Loucy (cell line): ENCODE data around the gene CORO2A.

ENCODE experiments used
- H2AFZ ChIP-seq: fragments of 200-600 bp; sonication (generic); 2 replicates; pipeline ENCODE4 v1.6.0; 2016; ENCODE audit warnings: antibody characterized with exemption, mild to moderate bottlenecking, low read length, moderate library complexity
- H3F3A ChIP-seq: fragments of 200-600 bp; 2 replicates; pipeline ENCODE4 v1.6.0; 2016; ENCODE audit warnings: antibody characterized with exemption, low read depth, mild to moderate bottlenecking
- H3K27me3 ChIP-seq: fragments of 200-600 bp; sonication (generic); 2 replicates; pipeline ENCODE4 v1.6.1; 2014; ENCODE audit warnings: low read length, mild to moderate bottlenecking; ENCODE audit not compliant: insufficient read depth, poor library complexity, severe bottlenecking
- H3K36me3 ChIP-seq: fragments of 200-600 bp; sonication (generic); 2 replicates; pipeline ENCODE4 v1.6.1; 2016; ENCODE audit warnings: low read length; ENCODE audit not compliant: insufficient read depth
- H3K4me1 ChIP-seq: fragments of 200-600 bp; sonication (generic); 2 replicates; pipeline ENCODE4 v1.5.1; 2014; ENCODE audit warnings: low read length, mild to moderate bottlenecking; ENCODE audit not compliant: insufficient read depth, poor library complexity, severe bottlenecking
- H3K4me2 ChIP-seq: fragments of 200-600 bp; sonication (generic); 2 replicates; pipeline ENCODE4 v1.6.0; 2014; ENCODE audit warnings: antibody characterized with exemption, low read length, low read depth, mild to moderate bottlenecking; ENCODE audit not compliant: poor library complexity, severe bottlenecking
- H3K4me3 ChIP-seq: fragments of 200-600 bp; sonication (generic); 2 replicates; pipeline ENCODE4 v1.5.1; 2014; ENCODE audit warnings: low read length, mild to moderate bottlenecking, mixed read lengths; ENCODE audit not compliant: poor library complexity, severe bottlenecking
- H3K79me2 ChIP-seq: fragments of 200-600 bp; sonication (generic); 2 replicates; pipeline ENCODE4 v1.6.1; 2014; ENCODE audit warnings: low read length; ENCODE audit not compliant: insufficient read depth
- H3K9ac ChIP-seq: fragments of 200-600 bp; sonication (generic); 2 replicates; pipeline ENCODE4 v1.6.0; 2014; ENCODE audit warnings: mild to moderate bottlenecking, low read depth, low read length, moderate library complexity; ENCODE audit not compliant: poor library complexity, severe bottlenecking
- H3K9me2 ChIP-seq: fragments of 200-600 bp; sonication (generic); replicated peaks from 2 replicates; pipeline ENCODE4 v1.6.1; 2016; ENCODE audit warnings: low read depth, low read length, mixed read lengths
- H3K9me3 ChIP-seq: fragments of 200-600 bp; sonication (generic); 2 replicates; pipeline ENCODE4 v1.6.1; 2014; ENCODE audit warnings: mild to moderate bottlenecking, antibody characterized with exemption, low read length, low read depth; ENCODE audit not compliant: insufficient read depth
- H4K20me1 ChIP-seq: fragments of 200-600 bp; sonication (generic); 2 replicates; pipeline ENCODE4 v1.6.0; 2014; ENCODE audit warnings: antibody characterized with exemption, low read length, mild to moderate bottlenecking; ENCODE audit not compliant: insufficient read depth, poor library complexity, severe bottlenecking
- CTCF ChIP-seq: fragments of 200-600 bp; sonication (generic); conservative IDR thresholded peaks from 2 replicates; pipeline ENCODE4 v1.5.1; 2014; ENCODE audit warnings: mild to moderate bottlenecking, antibody characterized with exemption, low read length
- EZH2phosphoT487 ChIP-seq: fragments of 200-600 bp; IDR thresholded peaks from 2 replicates; pipeline ENCODE4 v1.6.1; 2018; ENCODE audit warnings: antibody characterized with exemption, mild to moderate bottlenecking, moderate library complexity, borderline replicate concordance

CORO2A gene

GRCh38 chr9:98074115-98074990 lies 118.1 kb downstream of the CORO2A start:
- Histone ChIP-seq H3K36me3 (peaks cover 9% of the 10 kb centered on the region; the same call in 1 of the 2 replicates), H3K27me3 (no peaks in the 10 kb centered on the region), H2AFZ (peak overlapping the region; percentile 74; the same call in 1 of the 2 replicates), H3K4me1 (peaks cover 2% of the 10 kb centered on the region), H4K20me1 (no peaks in the 10 kb centered on the region), H3K4me2 (no peak overlapping the region), H3K9me2 (no peaks in the 10 kb centered on the region), H3F3A (no peaks in the 10 kb centered on the region), H3K9ac (no peak overlapping the region), H3K4me3 (no peak overlapping the region), H3K9me3 (no peaks in the 10 kb centered on the region), H3K79me2 (no peaks in the 10 kb centered on the region)
- TF ChIP-seq CTCF (peak; percentile 98), EZH2phosphoT487 (no peak)

- Histone ChIP-seq H3F3A (no peaks in the 10 kb centered on the region), H3K79me2 (no peaks in the 10 kb centered on the region), H3K4me1 (peaks cover 2% of the 10 kb centered on the region), H3K36me3 (no peaks in the 10 kb centered on the region), H3K27me3 (no peaks in the 10 kb centered on the region), H3K9me2 (no peaks in the 10 kb centered on the region), H2AFZ (no peak overlapping the region), H3K9ac (no peak overlapping the region), H4K20me1 (no peaks in the 10 kb centered on the region), H3K4me2 (no peak overlapping the region), H3K4me3 (no peak overlapping the region), H3K9me3 (no peaks in the 10 kb centered on the region)
- no peak for TF ChIP-seq CTCF
- no peak for TF ChIP-seq EZH2phosphoT487
Observed at GRCh38 chr9:98071737-98072136, 120.7 kb downstream of the CORO2A start.
